Sigmoid colon (tissue), 7 donors: ENCODE data around the gene USP12. TPM values are rescaled to one million over a fixed set of nuclear protein-coding genes. Genes with fewer than 3 reads are reported as not detected.
A peak's percentile ranks its signal among the peaks of the same experiment; 100 is the strongest.

Experiments used
- DNase-seq: peaks from one replicate; pipeline ENCODE4 v3.0.0-alpha.2; 2019
- H3K27ac ChIP-seq, 4 donors: fragments of 200-600 bp; sonication (generic); one replicate each; pipeline ENCODE4 v1.5.1; 2016 to 2019; ENCODE audit warnings: mild to moderate bottlenecking in 1 of 4
- H3K27me3 ChIP-seq, 3 donors: fragments of 200-600 bp; sonication (generic); one replicate each; pipeline ENCODE4 v1.5.1; 2019; ENCODE audit warnings: mild to moderate bottlenecking in 1 of 3
- H3K36me3 ChIP-seq, 4 donors: fragments of 200-600 bp; sonication (generic); one replicate each; pipeline ENCODE4 v1.5.1; 2016 to 2019
- H3K4me1 ChIP-seq, 4 donors: fragments of 200-600 bp; sonication (generic); one replicate each; pipeline ENCODE4 v1.5.1; 2017 to 2019
- H3K4me3 ChIP-seq, 4 donors: fragments of 200-600 bp; sonication (generic); one replicate each; pipeline ENCODE4 v1.5.1; 2017 to 2019; ENCODE audit warnings: mild to moderate bottlenecking in 2 of 4, moderate library complexity in 1 of 4
- H3K9me3 ChIP-seq, 4 donors: fragments of 200-600 bp in 3 of 4; sonication (generic) in 3 of 4; one replicate each; pipeline versions ENCODE4 v1.5.1 to v1.6.1; 2013 to 2019
- CTCF ChIP-seq, 4 experiments: fragments of 450-650 bp in 3 of 4; fragments of 200-600 bp in 1 of 4; IDR thresholded peaks; one replicate each; pipeline ENCODE4 v1.5.1; 2016 to 2019; ENCODE audit warnings: antibody characterized with exemption in 4 of 4, mild to moderate bottlenecking in 3 of 4, moderate library complexity in 2 of 4
- EP300 ChIP-seq, 4 donors: sonication (generic); formaldehyde crosslinking; IDR thresholded peaks; one replicate each; pipeline ENCODE4 v1.6.1; 2017; ENCODE audit warnings: antibody characterized with exemption in 4 of 4
- POLR2A ChIP-seq, 2 donors: fragments of 450-650 bp; IDR thresholded peaks; one replicate each; pipeline ENCODE4 v1.6.1; 2016; ENCODE audit warnings: antibody characterized with exemption in 2 of 2, mild to moderate bottlenecking in 2 of 2, moderate library complexity in 2 of 2
- POLR2AphosphoS5 ChIP-seq, 4 donors: sonication (generic); formaldehyde crosslinking; IDR thresholded peaks; one replicate each; pipeline ENCODE4 v1.6.1; 2017; ENCODE audit warnings: antibody characterized with exemption in 4 of 4
- WGBS, 2 donors: extraction: QIAGEN DNeasy Blood & Tissue Kit; methylation state at CpG; one replicate each; pipeline ENCODE4 v1.1.7; 2013; 5-methylcytosine and 5-hydroxymethylcytosine counted together
- intact Hi-C: fragments of 100-400 bp; cut with DNase I; formaldehyde crosslinking; loops from one replicate; pipeline ENCODE4 v1.15.1; 2023
- polyA plus RNA-seq, 3 donors: library from polyadenylated mRNA; stranded (reverse); fragments of 200-250 nt; gene quantifications; one replicate each; pipeline ENCODE4 v1.2.3, GENCODE V29; 2013
- total RNA-seq, 4 donors: library from RNA; depleted of rRNA; stranded (reverse); fragments of >200 nt; gene quantifications; one replicate each; pipeline ENCODE4 v1.1.0, GENCODE V29; 2016
- donor health status: healthy with polysubstance abuse.
- donor health status: Bipolar disorder and iron deficiency.
- donor health status: healthy.

USP12 gene
- total and polyA plus RNA-seq, 7 donors, result 20.3 to 91.3 (median 69.5) TPM

- peak overlapping the region; percentile 73 to 85 (median 82) for H3K27ac ChIP-seq
- H3K36me3 ChIP-seq, result no peaks in the 10 kb centered on the region
- H3K4me1 ChIP-seq, result peaks cover 0 to 70% (median 59%) of the 10 kb centered on the region in 4 donors
- no peaks in the 10 kb centered on the region for H3K9me3 ChIP-seq
- no peak overlapping the region for H3K4me3 ChIP-seq
- intact Hi-C loops, result loop anchor here (2.0 to 5.0 kb wide), 2 partner anchors 40 to 230 kb away; partner anchors contain the start of gene RPL21
- no peak for TF ChIP-seq POLR2A (IDR thresholded peaks at IDR 0.05)
- TF ChIP-seq CTCF (IDR thresholded peaks at IDR 0.05), result no peak
- TF ChIP-seq EP300 (IDR thresholded peaks at IDR 0.05), result peak; percentile 35 to 89 (median 66)
- peak; percentile 84 to 97 (median 93) for TF ChIP-seq POLR2AphosphoS5 (IDR thresholded peaks at IDR 0.05)
- WGBS, 2 donors, result 36 to 55% methylated on average over 9 of the region's 9 CpGs
- peaks cover 0 to 3% (median 0%) of the 10 kb centered on the region in 3 donors for H3K27me3 ChIP-seq
- DNase-seq, result peak; percentile 85
These were observed 148.9 kb downstream of the USP12 start for GRCh38 chr13:27022571-27023311.

- H3K4me1 ChIP-seq, result peaks cover 0 to 64% (median 51%) of the 10 kb centered on the region in 4 donors
- peaks cover 0 to 3% (median 0%) of the 10 kb centered on the region in 3 donors for H3K27me3 ChIP-seq
- WGBS, 2 donors, result 92 to 96% methylated on average over 8 of the region's 8 CpGs
- no peaks in the 10 kb centered on the region for H3K36me3 ChIP-seq
- DNase-seq, result no peak
- TF ChIP-seq CTCF (IDR thresholded peaks at IDR 0.05) (no peak), POLR2A (IDR thresholded peaks at IDR 0.05) (no peak), EP300 (IDR thresholded peaks at IDR 0.05) (no peak), POLR2AphosphoS5 (IDR thresholded peaks at IDR 0.05) (no peak)
- intact Hi-C loops, result loop anchor here (5.0 kb wide), 1 partner anchor 232 kb away; the partner anchor contains the start of gene RPL21
- no peak overlapping the region for H3K4me3 ChIP-seq
- H3K9me3 ChIP-seq, result no peaks in the 10 kb centered on the region
- peak overlapping the region in 3 of 4 donors; percentile 73 to 85 (median 81) for H3K27ac ChIP-seq
These were observed 151.2 kb downstream of the USP12 start for GRCh38 chr13:27020415-27020814.

- no peak for DNase-seq
- Histone ChIP-seq H3K9me3 (no peaks in the 10 kb centered on the region), H3K36me3 (no peaks in the 10 kb centered on the region), H3K27me3 (peaks cover 0 to 3% (median 0%) of the 10 kb centered on the region in 3 donors), H3K27ac (peak overlapping the region in 3 of 4 donors; percentile 27 to 85 (median 37)), H3K4me3 (no peak overlapping the region), H3K4me1 (peaks cover 0 to 48% (median 36%) of the 10 kb centered on the region in 4 donors)
- TF ChIP-seq POLR2A (IDR thresholded peaks at IDR 0.05), result no peak
- no peak for TF ChIP-seq POLR2AphosphoS5 (IDR thresholded peaks at IDR 0.05)
- no peak for TF ChIP-seq CTCF (IDR thresholded peaks at IDR 0.05)
- TF ChIP-seq EP300 (IDR thresholded peaks at IDR 0.05), result no peak
- intact Hi-C loops, result no loop called here
- WGBS, 2 donors, result 75 to 76% methylated on average over 5 of the region's 5 CpGs
These were observed 152.7 kb downstream of the USP12 start for GRCh38 chr13:27018882-27019281.

- H3K36me3 ChIP-seq, result no peaks in the 10 kb centered on the region
- H3K27ac ChIP-seq, result peak overlapping the region in 3 of 4 donors; percentile 27 to 85 (median 37)
- intact Hi-C loops, result no loop called here
- DNase-seq, result no peak
- H3K27me3 ChIP-seq, result peaks cover 0 to 3% (median 0%) of the 10 kb centered on the region in 3 donors
- WGBS, 2 donors, result 37 to 64% methylated on average over 8 of the region's 8 CpGs
- no peak for TF ChIP-seq EP300 (IDR thresholded peaks at IDR 0.05)
- no peak for TF ChIP-seq POLR2AphosphoS5 (IDR thresholded peaks at IDR 0.05)
- no peak for TF ChIP-seq CTCF (IDR thresholded peaks at IDR 0.05)
- TF ChIP-seq POLR2A (IDR thresholded peaks at IDR 0.05), result no peak
- H3K4me3 ChIP-seq, result no peak overlapping the region
- peaks cover 0 to 43% (median 31%) of the 10 kb centered on the region in 4 donors for H3K4me1 ChIP-seq
- H3K9me3 ChIP-seq, result no peaks in the 10 kb centered on the region
These were observed 153.2 kb downstream of the USP12 start for GRCh38 chr13:27018344-27018861.
